B cell (primary cell): ENCODE measurements around the gene BABAM2. TPM values are rescaled to one million over a fixed set of nuclear protein-coding genes. Genes with fewer than 3 reads are reported as not detected.

Experiments
- ATAC-seq: fragments of 200-7000 bp; cut with Tn5 transposase; one replicate; pipeline ENCODE4 v1.10.0; 2021; ENCODE audit warnings: low read depth, mild to moderate bottlenecking, moderate number of reproducible peaks, moderate library complexity
- CTCF ChIA-PET: fragments of 350-600 bp; sonication (Branson Sonifier 250); formaldehyde crosslinking; loops from one replicate; lab custom pipeline; 2021; ENCODE audit warnings: antibody characterized with exemption, inconsistent platforms; lab: Charles Lee
- POLR2A ChIA-PET: fragments of 350-600 bp; sonication (Branson Sonifier 250); formaldehyde crosslinking; loops from one replicate; lab custom pipeline; 2021; ENCODE audit warnings: antibody characterized with exemption; lab: Charles Lee
- DNase-seq: peaks from one replicate; pipeline ENCODE4 v3.0.0; 2013
- H2AFZ ChIP-seq: 2 replicates; pipeline ENCODE4 v1.6.1; 2012; ENCODE audit warnings: mild to moderate bottlenecking, low read depth, low read length; ENCODE audit not compliant: insufficient read depth, poor library complexity, severe bottlenecking
- H3K27ac ChIP-seq, 2 donors: 1 replicate in 1 of 2; 2 replicates in 1 of 2; pipeline ENCODE4 v1.5.1; 2012 to 2013; ENCODE audit warnings: low read length in 2 of 2, mild to moderate bottlenecking in 2 of 2, moderate library complexity in 1 of 2
- H3K27me3 ChIP-seq, 4 experiments: fragments of 200-600 bp in 1 of 4; sonication (generic) in 1 of 4; replicated peaks in 1 of 4; 1 replicate in 2 of 4; 2 replicates in 2 of 4; pipeline versions ENCODE4 v1.6.1 to v1.7.0; 2013 to 2016; ENCODE audit warnings: low read length in 3 of 4, mild to moderate bottlenecking in 2 of 4, mixed read lengths in 1 of 4, moderate library complexity in 1 of 4; ENCODE audit not compliant: insufficient read depth in 4 of 4, control insufficient read depth in 3 of 4; ENCODE audit errors: control extremely low read depth in 1 of 4
- H3K36me3 ChIP-seq, 2 experiments: replicated peaks in 1 of 2; 1 replicate in 1 of 2; 2 replicates in 1 of 2; pipeline versions ENCODE4 v1.6.1 to v1.7.1; 2013; ENCODE audit warnings: low read length in 1 of 2; ENCODE audit not compliant: insufficient read depth in 2 of 2, control insufficient read depth in 1 of 2; ENCODE audit errors: control extremely low read depth in 1 of 2, extremely low read depth in 1 of 2
- H3K4me1 ChIP-seq, 2 donors: fragments of 200-600 bp in 1 of 2; sonication (generic) in 1 of 2; 1 replicate in 1 of 2; 2 replicates in 1 of 2; pipeline versions ENCODE4 v1.5.1 to v1.6.1; 2013 to 2017; ENCODE audit warnings: low read length in 2 of 2; ENCODE audit not compliant: control insufficient read depth in 2 of 2, insufficient read depth in 2 of 2
- H3K4me2 ChIP-seq: replicated peaks from 2 replicates; pipeline ENCODE3; 2012; ENCODE audit warnings: mild to moderate bottlenecking, low read depth, low read length; ENCODE audit not compliant: poor library complexity, severe bottlenecking
- H3K4me3 ChIP-seq, 5 experiments: fragments of 200-600 bp in 1 of 5; sonication (generic) in 1 of 5; 1 replicate in 3 of 5; 2 replicates in 2 of 5; pipeline versions ENCODE4 v1.5.1 to v1.7.0; 2011 to 2016; ENCODE audit warnings: low read length in 4 of 5, mild to moderate bottlenecking in 4 of 5, low read depth in 2 of 5, control low read depth in 1 of 5, moderate library complexity in 1 of 5; ENCODE audit not compliant: insufficient read depth in 1 of 5; ENCODE audit errors: control extremely low read depth in 1 of 5, extremely low read depth in 1 of 5
- H3K79me2 ChIP-seq: fragments of 200-600 bp; sonication (generic); one replicate; pipeline ENCODE4 v1.6.0; 2016; ENCODE audit warnings: low read length; ENCODE audit not compliant: control insufficient read depth, insufficient read depth
- H3K9ac ChIP-seq: fragments of 200-600 bp; sonication (generic); 2 replicates; pipeline ENCODE4 v1.6.1; 2017; ENCODE audit warnings: mild to moderate bottlenecking, low read length, moderate library complexity
- H3K9me3 ChIP-seq, 3 donors: one replicate each; pipeline versions ENCODE4 v1.6.1 to v1.7.1; 2013; ENCODE audit warnings: low read length in 2 of 3; ENCODE audit not compliant: control insufficient read depth in 2 of 3, insufficient read depth in 1 of 3; ENCODE audit errors: control extremely low read depth in 1 of 3
- H4K20me1 ChIP-seq: 2 replicates; pipeline ENCODE4 v1.6.0; 2012; ENCODE audit warnings: mild to moderate bottlenecking, low read length; ENCODE audit not compliant: insufficient read depth, control insufficient read depth, poor library complexity, severe bottlenecking
- H3K27ac Mint-ChIP-seq: one replicate; pipeline ENCODE4 v1.8.0; 2021; ENCODE audit warnings: mixed read lengths
- H3K27me3 Mint-ChIP-seq: one replicate; pipeline ENCODE4 v1.8.0; 2021; ENCODE audit warnings: mixed read lengths
- H3K4me1 Mint-ChIP-seq: one replicate; pipeline ENCODE4 v1.8.0; 2021; ENCODE audit warnings: mixed read lengths
- H3K4me3 Mint-ChIP-seq: one replicate; pipeline ENCODE4 v1.8.0; 2021; ENCODE audit warnings: mixed read lengths
- H3K9me3 Mint-ChIP-seq: one replicate; pipeline ENCODE4 v1.8.0; 2022; ENCODE audit warnings: mixed read lengths; ENCODE audit not compliant: insufficient read depth
- CTCF ChIP-seq: fragments of 200-600 bp; IDR thresholded peaks from one replicate; pipeline ENCODE4 v1.8.0; 2022; ENCODE audit warnings: antibody characterized with exemption, mild to moderate bottlenecking
- EZH2 ChIP-seq: IDR thresholded peaks from 2 replicates; pipeline ENCODE4 v1.6.1; 2012; ENCODE audit warnings: borderline replicate concordance, low read depth, mild to moderate bottlenecking, moderate library complexity, low read length; ENCODE audit not compliant: insufficient read depth, poor library complexity, severe bottlenecking
- WGBS: methylation state at CpG from one replicate; pipeline ENCODE4 v1.1.5; 2013; ENCODE audit warnings: missing lambda C conversion rate; ENCODE audit not compliant: insufficient coverage; 5-methylcytosine and 5-hydroxymethylcytosine counted together
- intact Hi-C: fragments of 100-400 bp; cut with micrococcal nuclease; formaldehyde crosslinking; loops from one replicate; pipeline ENCODE4 v1.10.0; 2022
- polyA plus RNA-seq: library from polyadenylated mRNA; depleted of rRNA; stranded (reverse); fragments of >200 nt; gene quantifications from 2 replicates; pipeline ENCODE4 v1.2.3, GENCODE V29; 2012
- total RNA-seq, 2 donors: library from RNA; stranded (reverse); fragments of 120-200 nt in 1 of 2; gene quantifications; 1 replicate in 1 of 2; 2 replicates in 1 of 2; pipeline versions ENCODE4 v1.2.3 to v1.2.4, GENCODE V29; 2013 to 2022

BABAM2 gene
- total and polyA plus RNA-seq, 2 donors (not counting 1 experiment from before 2014, with no cell fraction given), result 22.3 to 69.6 TPM

GRCh38 chr2:28375236-28375635, 484.7 kb downstream of the BABAM2 start:
- Histone ChIP-seq H3K27ac (no peak overlapping the region), H3K4me3 (no peak overlapping the region), H3K9me3 (no peaks in the 10 kb centered on the region), H3K4me1 (peaks cover 0 to 10% of the 10 kb centered on the region in 2 donors), H3K9ac (no peak overlapping the region), H3K27me3 (no peaks in the 10 kb centered on the region), H3K4me2 (no peak overlapping the region), H2AFZ (no peak overlapping the region), H4K20me1 (no peaks in the 10 kb centered on the region), H3K79me2 (no peaks in the 10 kb centered on the region), H3K36me3 (no peaks in the 10 kb centered on the region)
- Mint-ChIP-seq H3K4me1 (peaks cover 8% of the 10 kb centered on the region), H3K27ac (peak overlapping the region; percentile 28), H3K4me3 (no peak overlapping the region), H3K9me3 (no peaks in the 10 kb centered on the region), H3K27me3 (peaks cover 8% of the 10 kb centered on the region)
- WGBS, result 86% methylated on average over 2 of the region's 3 CpGs
- intact Hi-C loops, result no loop called here
- ATAC-seq, result no peak
- no peak for TF ChIP-seq EZH2
- no peak for DNase-seq
- CTCF ChIA-PET, result no interaction called here
- POLR2A ChIA-PET, result no interaction called here

GRCh38 chr2:28375742-28376631, 485.5 kb downstream of the BABAM2 start:
- Mint-ChIP-seq H3K27me3 (peaks cover 8% of the 10 kb centered on the region), H3K9me3 (no peaks in the 10 kb centered on the region), H3K4me3 (no peak overlapping the region), H3K4me1 (peaks cover 8% of the 10 kb centered on the region), H3K27ac (peak overlapping the region; percentile 28)
- WGBS, result 96% methylated on average over 5 of the region's 8 CpGs
- no peaks in the 10 kb centered on the region for H3K79me2 ChIP-seq
- H3K4me3 ChIP-seq, result no peak overlapping the region
- H4K20me1 ChIP-seq, result no peaks in the 10 kb centered on the region
- no peak overlapping the region for H2AFZ ChIP-seq
- TF ChIP-seq CTCF, result no peak
- TF ChIP-seq EZH2, result no peak
- H3K4me2 ChIP-seq, result no peak overlapping the region
- ChIA-PET POLR2A (no interaction called here), CTCF (no interaction called here)
- ATAC-seq (no peak), DNase-seq (no peak)
- H3K27me3 ChIP-seq, result no peaks in the 10 kb centered on the region
- no peaks in the 10 kb centered on the region for H3K9me3 ChIP-seq
- intact Hi-C loops, result no loop called here
- no peak overlapping the region for H3K27ac ChIP-seq
- no peaks in the 10 kb centered on the region for H3K36me3 ChIP-seq
- peaks cover 0 to 10% of the 10 kb centered on the region in 2 donors for H3K4me1 ChIP-seq
- H3K9ac ChIP-seq, result no peak overlapping the region
